Activated CD8-positive, alpha-beta memory T cell treated with anti-CD3 and anti-CD28 coated beads, Interleukin-2, amount 50 U/mL, for 24 hours (primary cell): ENCODE measurements around the gene MED12L.
A peak's percentile ranks its signal among the peaks of the same experiment; 100 is the strongest.

Experiments
- DNase-seq: peaks from one replicate; pipeline ENCODE4 v3.0.0-alpha.2; 2020; ENCODE audit errors: extremely low read depth

The MED12L gene

DNA sequence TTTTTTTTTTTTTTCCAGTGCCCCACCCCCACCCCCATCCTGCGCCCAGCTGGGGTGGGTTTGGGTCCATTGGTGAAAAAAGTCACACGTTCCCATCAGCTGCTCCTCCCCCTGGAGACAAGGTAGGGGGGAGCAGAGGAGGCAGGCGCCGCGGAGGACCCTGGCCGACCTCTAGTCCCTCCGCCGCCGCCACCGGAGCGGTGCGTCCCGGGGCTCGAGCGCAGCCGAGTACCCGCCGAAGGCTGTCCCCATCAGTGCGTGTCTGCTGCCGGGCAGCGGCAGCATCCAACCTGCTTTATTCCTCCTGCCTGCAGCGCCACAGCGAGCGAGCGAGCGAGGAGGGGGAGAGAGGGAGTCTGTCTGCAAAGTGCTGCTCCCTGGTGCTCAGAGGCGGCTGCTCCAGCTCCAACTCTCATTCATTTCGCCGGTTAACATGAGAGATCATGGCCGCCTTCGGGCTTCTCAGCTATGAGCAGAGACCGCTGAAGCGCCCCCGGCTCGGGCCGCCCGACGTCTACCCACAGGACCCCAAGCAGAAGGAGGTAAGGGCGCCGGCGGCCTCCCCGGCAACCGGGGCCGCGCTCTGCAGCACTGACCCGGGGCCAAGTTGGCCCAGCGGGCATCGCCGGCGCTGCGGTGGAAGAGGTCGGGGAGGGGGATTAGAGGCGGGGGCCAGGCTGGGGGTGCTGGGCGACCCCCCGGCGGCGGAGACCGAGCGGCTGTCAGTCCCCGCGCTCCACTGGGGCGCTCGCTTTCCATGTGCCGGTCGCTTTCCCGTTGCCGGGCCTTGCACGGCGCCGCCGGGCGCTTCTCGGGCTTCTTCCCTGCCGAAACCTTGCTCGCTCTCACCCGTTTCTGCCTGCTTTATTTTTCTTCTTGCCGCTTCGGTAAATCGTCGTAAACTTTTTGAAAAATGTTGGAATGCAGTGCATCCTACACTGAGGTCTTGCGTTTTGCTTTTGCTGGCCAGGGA lies 1.3 kb downstream of the MED12L start:
- peak; percentile 18 for DNase-seq

DNA sequence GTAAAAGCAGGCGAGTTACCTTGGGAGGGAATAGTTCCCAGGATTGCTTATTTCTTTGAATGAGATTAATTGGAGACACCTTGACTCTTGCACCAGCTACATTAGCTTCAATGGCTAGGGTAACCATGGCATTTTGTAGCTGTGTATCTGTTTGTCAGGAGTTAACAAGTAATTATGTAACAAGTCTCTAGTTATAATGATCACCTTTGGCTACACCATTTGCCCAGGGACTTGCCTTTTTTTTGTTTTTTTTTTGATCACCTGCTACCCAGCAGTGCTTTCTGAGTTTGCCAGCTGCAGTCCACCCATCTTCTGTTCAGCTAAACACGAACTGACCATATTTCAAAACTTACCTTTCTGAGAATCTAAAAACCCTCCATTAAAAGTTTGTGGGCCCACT lies 2.2 kb downstream of the MED12L start:
- DNase-seq, result no peak

DNA sequence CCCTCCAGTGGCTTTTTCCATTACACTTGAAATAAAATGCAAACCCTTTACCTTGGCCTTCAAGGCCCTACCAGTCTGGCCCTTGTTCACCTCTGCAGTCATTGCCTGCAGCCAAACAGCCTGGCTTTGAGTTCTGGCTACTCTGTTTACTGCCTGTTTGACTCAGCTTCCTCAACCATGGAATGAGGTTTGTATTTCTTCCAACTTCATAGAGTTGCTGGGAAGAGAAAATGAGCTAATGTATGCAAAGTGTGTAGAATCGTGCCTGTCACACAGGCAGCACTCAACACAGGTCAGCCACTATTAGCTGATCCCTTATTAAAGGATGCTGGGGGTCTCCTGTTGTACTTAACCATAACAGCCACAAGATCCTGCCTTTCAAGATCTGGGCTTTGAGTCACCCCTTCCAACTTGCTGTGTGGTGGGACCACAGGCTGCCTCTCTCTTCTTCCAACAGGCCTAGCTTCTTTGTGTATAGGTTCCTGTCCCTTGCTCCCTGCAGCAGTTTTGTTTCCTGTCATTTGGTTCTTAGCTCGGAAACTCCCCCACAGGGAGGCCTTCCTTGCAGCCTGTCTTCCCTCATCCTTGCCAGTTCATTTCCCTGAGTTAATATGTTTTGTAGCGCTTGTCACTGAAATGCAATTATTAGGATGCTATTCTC lies 6.4 kb downstream of the MED12L start:
- no peak for DNase-seq

DNA sequence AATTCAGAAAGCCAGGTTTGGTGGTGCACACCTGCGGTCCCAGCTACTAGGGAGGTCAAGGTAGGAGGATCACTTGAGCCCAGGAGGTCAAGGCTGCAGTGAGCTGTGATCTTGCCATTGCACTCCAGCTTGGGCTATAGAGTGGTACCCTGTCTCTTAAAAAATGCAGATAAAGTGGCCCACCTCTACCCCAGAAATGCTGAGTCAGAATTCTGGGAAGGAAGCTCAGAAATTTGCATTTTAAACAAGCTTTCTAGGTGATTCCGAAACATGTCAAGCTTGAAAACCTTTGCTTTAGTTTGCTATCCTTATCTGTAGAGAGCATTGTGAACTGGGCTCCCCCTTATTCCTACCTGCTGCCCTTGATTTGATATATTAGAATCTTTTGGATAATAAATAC lies 7.7 kb downstream of the MED12L start:
- no peak for DNase-seq

DNA sequence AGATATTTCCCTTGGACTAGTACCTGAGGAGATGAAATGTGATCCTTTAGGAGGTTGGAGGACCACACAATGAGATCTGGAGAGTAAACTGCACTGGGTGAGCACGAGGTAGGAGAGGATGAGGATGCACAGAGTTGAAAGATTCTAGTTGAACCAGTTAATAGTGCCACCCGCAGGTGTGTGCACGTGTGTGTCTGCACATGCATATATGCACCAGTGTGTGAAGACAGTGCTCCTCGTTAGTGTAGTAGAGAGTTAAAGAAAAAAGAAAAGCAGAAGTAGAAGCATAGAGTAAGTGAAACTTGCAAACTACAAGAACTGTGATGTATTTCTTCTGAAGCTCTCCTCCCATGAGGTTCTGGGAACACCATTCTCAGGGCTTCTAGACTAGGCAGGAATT lies 8.4 kb downstream of the MED12L start:
- DNase-seq, result no peak

DNA sequence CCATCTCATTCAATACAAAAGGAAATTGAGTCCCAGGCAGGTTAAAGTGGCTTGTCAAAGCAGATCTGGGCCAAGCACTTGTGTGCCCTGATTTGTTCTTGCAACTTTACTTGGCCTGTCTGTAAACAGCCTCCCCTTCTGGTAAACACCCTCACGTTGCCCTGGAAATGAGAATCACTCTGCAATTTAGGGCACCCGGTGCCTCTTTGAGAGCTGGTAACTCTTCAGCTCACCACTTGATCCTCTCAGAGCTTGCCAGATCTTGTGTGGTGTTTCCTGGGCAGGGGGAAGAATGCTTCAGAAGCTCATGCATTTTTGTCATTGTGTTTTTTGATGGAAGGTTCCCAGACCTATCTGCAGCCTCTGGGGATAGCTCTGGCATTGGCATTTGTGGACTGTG lies 11.3 kb downstream of the MED12L start:
- no peak for DNase-seq

DNA sequence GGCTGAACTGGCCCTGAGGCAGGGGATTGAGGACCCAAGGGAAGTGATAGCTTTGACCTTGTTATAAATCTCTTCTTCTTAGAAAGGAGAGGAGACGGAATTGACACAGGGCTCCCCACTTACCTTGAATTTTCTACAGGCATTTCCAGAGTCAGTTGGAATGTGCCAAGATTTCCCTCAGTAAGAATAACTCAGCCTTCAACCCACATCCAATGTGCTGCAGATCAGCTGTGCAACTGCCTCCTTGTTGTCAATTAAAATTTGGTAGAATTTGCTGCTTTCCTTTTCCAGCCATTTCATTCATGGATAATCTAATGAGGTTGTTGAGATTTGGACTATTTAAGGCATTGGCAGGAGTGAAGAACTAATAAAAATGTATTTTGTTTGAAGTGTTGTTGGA lies 14.6 kb downstream of the MED12L start:
- no peak for DNase-seq

DNA sequence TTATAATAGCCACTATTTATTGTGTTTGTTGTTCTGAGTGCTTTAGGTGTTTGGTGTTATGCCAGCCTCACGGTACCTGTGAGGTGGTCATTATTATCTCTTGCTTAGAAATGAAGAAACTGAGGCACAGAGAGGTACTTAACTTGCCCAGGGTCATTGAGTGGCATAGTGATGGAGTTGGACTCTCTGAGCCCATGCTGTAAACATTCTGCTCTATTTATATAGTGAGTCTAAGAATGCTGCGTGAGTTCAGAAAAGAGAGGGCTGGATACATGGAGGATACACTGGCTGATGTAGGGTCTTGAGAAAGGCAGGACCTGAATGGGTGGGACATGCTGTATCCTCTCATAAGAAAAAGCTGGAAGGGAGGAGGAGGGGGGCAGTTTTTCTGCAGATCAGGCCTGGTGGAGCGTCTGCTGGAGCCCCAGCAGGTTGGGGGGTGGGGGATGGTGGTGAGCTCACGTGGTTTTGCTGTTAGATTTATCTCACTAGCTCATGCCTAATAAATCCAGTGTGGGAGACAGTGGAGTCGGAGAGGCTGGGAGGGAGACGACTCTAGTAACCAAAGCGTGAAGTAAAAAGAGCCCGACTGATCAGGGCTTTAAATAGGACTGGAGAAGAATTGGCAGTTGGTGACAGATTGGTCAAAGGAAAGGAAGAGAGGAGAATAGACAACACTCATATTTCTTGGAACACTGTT lies 16.0 kb downstream of the MED12L start:
- DNase-seq, result no peak

DNA sequence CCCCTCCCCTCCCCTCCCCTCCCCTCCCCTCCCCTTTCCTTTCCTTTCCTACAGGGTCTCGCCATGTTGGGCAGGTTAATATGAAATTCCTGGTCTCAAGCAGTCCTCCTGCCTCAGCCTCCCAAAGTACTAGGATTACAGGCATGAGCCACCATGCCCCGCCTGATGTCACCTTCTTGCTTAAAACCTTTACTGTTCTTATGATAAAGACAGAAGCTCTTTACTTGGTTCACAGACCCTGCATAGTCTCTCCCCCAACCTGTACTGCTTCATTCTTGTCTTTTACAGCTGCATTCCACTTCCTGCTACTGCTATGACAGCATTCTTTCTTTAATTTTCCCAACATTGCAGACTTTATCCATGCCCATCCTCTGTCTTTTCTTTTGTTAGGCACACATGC lies 20.8 kb downstream of the MED12L start:
- no peak for DNase-seq

DNA sequence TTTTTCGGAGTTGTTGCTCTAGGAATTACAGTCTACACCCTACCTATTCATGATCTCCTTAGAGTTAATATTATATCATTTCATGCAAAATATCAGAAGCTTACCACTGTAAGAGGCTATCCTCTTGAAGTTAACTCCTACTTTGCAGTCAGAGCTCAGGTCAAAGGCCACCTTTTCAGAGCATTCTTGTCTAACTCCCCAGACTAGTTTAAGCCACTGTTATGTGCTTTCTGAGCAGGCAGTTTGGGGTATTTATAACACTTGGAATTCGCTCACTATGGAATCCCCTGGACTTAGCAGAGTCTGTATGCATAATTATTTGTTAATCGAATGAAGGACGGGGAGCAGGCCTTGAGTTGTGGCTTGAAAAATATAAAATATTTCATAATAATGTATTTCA lies 21.7 kb downstream of the MED12L start:
- DNase-seq, result no peak

DNA sequence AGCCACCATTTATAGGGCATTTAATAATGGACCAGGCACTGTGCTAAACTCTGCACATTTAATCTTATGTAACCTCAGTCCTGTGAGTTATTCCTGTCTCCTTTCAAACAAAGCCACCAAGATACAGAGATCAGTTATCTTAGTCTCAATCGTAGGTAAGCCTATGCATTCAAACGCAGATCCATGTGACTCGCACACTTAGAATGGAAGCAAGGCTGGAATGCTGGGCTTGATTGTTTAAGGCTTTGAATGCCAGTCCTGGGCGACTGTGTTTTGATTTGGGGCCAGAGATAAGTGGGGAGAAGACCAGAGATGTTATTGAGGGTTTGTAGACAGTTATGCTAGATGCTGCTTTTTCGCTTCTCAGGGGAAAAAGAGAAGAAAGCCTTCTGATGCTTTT lies 22.2 kb downstream of the MED12L start:
- no peak for DNase-seq

DNA sequence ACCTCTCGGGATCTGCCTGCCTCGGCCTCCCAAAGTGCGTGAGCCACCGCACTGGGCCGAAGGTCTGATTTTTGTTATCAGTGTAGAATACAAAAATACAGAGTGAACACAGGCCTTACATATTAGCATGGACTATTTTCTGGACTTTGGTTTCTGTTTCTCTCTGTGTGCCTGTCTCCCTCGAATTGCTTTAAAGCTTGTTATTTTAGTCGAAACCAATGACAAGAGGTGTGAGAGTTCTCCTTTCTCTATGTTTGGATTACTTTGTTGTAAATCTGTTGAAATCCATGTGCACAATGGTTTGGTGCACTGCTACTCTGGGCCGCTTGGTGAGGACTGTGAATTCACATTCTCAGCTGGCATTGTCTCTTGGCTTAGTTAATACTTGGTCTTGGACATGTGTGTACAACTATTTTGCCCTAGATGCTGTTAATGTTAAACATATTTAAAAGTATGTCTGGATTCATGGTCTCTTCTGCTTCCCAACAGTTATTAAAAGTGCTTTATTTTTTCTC lies 23.9 kb downstream of the MED12L start:
- no peak for DNase-seq

DNA sequence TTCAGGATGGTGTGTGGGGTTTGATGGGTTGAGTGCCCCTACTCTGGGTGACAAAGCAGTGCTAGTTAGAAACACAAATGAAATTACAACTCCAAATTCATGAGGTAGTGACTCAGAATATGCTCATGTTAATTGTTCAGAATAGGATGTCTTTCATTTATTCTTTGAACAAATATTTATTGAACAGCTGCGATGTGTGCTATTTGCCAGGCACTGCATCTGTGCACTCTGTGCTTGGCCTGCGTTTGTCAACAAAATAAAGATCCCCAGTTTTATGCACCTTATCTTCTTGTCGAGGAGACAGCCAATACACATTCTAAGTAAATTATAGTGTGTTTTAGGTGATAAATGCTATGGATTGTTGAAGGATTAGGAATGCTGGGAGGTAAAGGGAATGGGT lies 27.3 kb downstream of the MED12L start:
- no peak for DNase-seq

DNA sequence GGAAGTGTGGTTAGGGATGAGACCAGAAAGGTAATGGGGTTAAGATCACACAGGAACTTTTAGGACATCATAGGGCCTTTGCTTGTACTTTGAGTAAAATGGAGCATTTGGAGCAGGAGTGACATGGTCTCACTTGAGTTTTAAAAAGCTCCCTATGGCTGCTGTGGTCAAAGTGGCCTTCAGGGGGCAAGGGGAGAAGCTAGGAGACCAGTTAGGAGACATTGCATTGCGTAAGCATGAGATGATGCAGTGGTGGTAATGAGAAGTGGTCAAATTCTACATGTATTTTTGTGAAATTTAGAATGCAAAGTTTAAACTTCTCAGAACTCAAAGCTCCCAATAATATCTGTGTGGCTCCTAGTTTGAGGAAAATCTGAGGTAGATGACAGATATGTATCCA lies 27.9 kb downstream of the MED12L start:
- DNase-seq, result no peak

DNA sequence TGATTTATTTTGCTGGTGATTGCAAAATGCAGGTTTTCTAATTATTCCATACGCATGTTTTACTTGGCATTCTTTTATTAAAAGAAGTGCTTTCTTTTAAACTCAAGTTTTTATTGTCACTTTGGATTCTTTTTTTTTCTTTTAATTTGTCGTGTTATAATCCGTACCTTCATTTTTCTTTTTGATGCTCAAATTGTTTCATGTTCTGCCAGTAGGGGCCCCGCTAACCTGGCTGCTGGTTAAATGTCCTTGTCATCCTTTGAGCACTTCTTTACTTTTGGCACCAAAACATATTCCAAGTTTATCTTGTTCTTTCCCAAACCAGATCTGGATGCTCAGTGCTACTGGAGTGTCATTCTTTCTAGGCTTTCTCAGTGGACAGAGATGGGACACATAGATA lies 31.6 kb downstream of the MED12L start:
- no peak for DNase-seq

DNA sequence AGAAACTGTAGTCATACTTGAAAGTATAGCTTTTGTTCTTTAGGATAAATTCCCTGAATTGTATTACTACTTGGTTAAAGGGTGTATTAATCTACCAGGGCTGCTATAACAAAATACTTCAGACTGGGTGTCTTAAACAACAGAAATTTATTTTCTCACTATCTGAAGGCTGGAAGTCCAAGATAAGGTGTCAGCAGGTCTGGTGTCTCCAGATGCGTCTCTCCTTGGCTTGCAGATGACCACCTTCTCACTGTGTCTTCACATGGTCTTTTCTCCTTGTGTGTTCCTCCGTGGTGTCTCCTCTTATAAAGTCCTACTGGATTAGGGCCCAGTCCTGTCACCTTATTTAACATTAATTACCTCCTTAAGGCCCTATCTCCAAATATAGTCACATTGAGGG lies 33.7 kb downstream of the MED12L start:
- DNase-seq, result no peak

DNA sequence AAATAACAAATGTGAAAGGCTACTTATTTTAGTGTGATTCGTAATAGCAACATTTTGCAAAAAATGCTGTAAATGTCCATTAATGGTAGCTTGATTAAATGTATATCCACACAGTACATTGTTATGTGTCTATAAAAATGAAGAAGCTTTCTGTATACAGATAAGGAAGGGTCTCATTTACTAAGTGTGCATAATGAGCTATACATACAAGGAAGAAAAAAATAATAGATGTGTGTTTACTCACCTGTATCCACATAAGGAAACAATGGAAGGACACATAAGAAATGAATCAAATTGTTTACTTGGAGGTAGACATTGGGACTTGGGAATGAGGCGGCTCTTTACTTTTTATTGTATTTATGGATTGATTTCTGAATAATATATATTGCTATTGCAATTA lies 34.9 kb downstream of the MED12L start:
- DNase-seq, result no peak

DNA sequence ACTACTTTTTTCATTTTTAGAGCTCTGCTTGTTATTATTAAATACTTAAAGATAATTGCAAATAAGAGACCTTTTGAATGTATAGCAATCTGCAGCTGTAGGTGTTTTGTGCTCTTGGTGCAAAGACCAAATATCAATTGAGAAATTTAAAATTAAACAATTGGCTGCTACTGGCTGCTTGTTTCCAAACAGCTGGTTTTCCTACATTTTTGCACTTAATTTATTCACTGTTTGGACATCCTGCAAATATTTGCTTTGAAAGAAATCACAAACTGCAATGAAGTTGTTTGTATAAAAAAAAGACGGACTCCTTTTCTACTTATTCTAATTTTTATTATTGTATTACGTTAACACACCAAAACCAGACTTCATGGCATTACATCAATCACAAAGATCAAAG lies 35.6 kb downstream of the MED12L start:
- no peak for DNase-seq

DNA sequence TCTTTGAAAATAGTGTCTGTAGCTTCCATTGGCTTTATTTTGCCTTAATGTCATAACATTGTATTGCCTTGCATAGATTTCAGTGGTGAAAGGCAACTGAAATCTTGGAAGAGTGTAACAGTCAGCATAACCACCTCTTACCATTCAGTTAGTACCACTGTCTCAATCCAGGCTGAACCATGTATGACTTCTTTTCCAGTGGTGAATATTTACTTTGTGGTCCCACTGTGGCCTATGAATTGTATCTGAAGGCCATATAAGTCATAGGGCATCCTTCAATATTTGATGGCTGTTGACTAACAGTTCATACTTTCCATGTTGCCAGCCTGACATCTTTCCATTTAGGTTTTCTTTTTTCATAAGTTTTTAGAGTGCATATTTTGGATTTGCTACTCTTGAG lies 38.4 kb downstream of the MED12L start:
- no peak for DNase-seq

DNA sequence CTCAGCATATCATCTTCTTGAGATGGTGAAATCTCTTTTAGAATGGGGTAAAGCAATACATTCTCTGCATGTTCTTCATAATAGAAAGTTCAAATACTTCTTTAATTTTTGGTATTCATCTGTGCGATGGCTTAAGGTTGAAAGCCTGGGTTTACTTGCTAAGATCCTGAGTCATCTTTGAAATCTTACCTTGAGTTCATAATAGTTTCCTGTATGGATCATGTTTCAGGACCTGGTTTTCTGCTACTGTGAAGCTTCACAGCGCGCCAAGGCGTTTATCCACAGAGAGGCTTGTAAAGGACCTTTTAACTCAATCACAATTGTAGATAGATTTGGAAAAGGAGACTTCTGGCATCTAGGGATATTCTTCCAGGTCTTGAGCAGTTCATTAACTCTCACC lies 39.0 kb downstream of the MED12L start:
- no peak for DNase-seq

DNA sequence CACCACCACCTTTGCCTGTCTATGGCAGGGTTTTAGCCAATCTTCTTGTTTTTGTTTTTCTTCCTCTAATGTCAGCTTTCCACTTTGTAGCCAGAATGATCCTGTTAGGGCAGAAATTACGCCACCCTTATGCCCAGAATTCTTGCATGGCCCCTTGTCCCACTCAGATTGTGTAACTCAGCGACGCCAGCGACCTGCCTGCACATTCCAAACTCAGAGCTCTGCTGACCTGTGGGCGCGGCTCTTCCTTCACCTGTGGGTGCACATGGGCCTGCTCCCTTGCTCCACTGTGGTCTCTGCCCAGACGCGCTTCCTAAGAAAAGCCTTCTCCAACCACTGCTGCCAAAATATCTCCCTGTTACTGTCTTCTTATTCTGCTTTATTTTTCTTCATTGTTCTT lies 45.0 kb downstream of the MED12L start:
- DNase-seq, result no peak

DNA sequence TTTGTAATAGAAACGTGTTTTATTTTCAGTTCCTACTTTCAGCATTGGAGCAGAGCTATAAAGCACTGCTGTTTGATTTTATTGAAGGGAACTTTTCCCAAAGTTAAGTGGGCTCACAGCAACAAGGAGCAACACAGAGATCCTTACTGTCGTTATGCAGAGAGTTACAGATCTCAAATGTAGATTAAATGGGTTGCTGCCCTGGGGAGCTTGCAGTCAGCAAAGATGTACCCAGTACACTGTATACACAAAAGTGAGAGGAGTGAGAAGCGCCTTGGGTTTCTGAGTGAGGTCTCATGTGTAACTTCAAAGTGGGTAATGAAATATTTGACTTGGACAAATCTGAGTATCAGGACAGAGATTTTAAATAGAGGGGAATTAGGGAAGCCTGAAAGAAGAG lies 47.7 kb downstream of the MED12L start:
- no peak for DNase-seq
